SIG-M5 treated with dmso at 0.1 percent for 504 hours (cell line): ENCODE results near the gene RIT2.

Experiments
- DNase-seq: peaks from one replicate; lab custom pipeline; 2025; ENCODE audit not compliant: unreplicated experiment; lab: John Stamatoyannopoulos, UW

RIT2 gene

GRCh38 chr18:43081396-43081795, 34.1 kb downstream of the RIT2 start:
- no peak for DNase-seq

- DNase-seq: no peak
Observed at GRCh38 chr18:43080671-43081070, 34.8 kb downstream of the RIT2 start.

- no peak for DNase-seq
Observed at GRCh38 chr18:43079422-43079821, 36.1 kb downstream of the RIT2 start.

GRCh38 chr18:43078478-43079092, 36.9 kb downstream of the RIT2 start:
- DNase-seq: no peak

GRCh38 chr18:43077510-43078308, 37.8 kb downstream of the RIT2 start:
- no peak for DNase-seq

- no peak for DNase-seq
Observed at GRCh38 chr18:43073771-43074170, 41.7 kb downstream of the RIT2 start.

GRCh38 chr18:43068781-43069180, 46.7 kb downstream of the RIT2 start:
- no peak for DNase-seq

- no peak for DNase-seq
Observed at GRCh38 chr18:43067570-43067969, 47.9 kb downstream of the RIT2 start.

- DNase-seq: no peak
Observed at GRCh38 chr18:43061816-43062215, 53.7 kb downstream of the RIT2 start.

- DNase-seq: no peak
Observed at GRCh38 chr18:43061318-43061717, 54.2 kb downstream of the RIT2 start.

GRCh38 chr18:43060020-43060419, 55.5 kb downstream of the RIT2 start:
- no peak for DNase-seq

- no peak for DNase-seq
Observed at GRCh38 chr18:43054815-43055519, 60.5 kb downstream of the RIT2 start.

GRCh38 chr18:43049021-43049420, 66.5 kb downstream of the RIT2 start:
- DNase-seq: no peak

- DNase-seq: no peak
Observed at GRCh38 chr18:43046322-43046721, 69.2 kb downstream of the RIT2 start.

GRCh38 chr18:43043626-43044025, 71.9 kb downstream of the RIT2 start:
- DNase-seq: no peak

GRCh38 chr18:43040281-43040680, 75.2 kb downstream of the RIT2 start:
- no peak for DNase-seq

- no peak for DNase-seq
Observed at GRCh38 chr18:43034683-43035500, 80.6 kb downstream of the RIT2 start.

- DNase-seq: no peak
Observed at GRCh38 chr18:43031169-43031568, 84.3 kb downstream of the RIT2 start.

- no peak for DNase-seq
Observed at GRCh38 chr18:43029414-43029813, 86.1 kb downstream of the RIT2 start.

- no peak for DNase-seq
Observed at GRCh38 chr18:43022874-43023273, 92.6 kb downstream of the RIT2 start.

- DNase-seq: no peak
Observed at GRCh38 chr18:43017622-43018021, 97.9 kb downstream of the RIT2 start.
